Measurements from ENCODE around the gene PTPRC. TPM values are rescaled to one million over a fixed set of nuclear protein-coding genes. Genes with fewer than 3 reads are reported as not detected.

Gene PTPRC
- total RNA-seq, 1 donor from 2014 or later: not detected

DNA sequence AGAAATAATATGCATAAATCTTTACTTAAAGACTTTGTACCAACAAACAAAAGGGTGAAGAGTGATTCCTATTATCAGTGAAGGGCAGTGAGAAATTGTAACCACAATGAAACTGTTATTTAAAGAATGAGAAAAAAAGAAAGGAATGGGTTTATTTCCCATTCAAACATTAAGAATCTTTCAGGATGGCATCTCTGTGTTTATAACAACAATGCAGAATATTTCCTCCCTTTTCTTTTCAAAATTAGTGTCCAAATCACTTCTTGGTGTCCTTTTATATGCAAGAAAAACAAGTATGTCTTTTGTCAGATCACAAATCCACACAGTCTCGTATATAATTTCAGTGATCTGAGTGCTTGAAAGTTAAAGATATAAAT, 61.2 kb downstream of the PTPRC start:
- TF ChIP-seq, protein P1, sequence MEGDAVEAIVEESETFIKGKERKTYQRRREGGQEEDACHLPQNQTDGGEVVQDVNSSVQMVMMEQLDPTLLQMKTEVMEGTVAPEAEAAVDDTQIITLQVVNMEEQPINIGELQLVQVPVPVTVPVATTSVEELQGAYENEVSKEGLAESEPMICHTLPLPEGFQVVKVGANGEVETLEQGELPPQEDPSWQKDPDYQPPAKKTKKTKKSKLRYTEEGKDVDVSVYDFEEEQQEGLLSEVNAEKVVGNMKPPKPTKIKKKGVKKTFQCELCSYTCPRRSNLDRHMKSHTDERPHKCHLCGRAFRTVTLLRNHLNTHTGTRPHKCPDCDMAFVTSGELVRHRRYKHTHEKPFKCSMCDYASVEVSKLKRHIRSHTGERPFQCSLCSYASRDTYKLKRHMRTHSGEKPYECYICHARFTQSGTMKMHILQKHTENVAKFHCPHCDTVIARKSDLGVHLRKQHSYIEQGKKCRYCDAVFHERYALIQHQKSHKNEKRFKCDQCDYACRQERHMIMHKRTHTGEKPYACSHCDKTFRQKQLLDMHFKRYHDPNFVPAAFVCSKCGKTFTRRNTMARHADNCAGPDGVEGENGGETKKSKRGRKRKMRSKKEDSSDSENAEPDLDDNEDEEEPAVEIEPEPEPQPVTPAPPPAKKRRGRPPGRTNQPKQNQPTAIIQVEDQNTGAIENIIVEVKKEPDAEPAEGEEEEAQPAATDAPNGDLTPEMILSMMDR (IDR thresholded peaks at IDR 0.05; ENCODE audit: unreplicated experiment): no peak
- H3K27me3 Mint-ChIP-seq (ENCODE audit: low read depth): peaks cover 2% of the 10 kb centered on the region
- no peak for DNase-seq (ENCODE audit: low spot score in 2 of 2, unreplicated experiment in 2 of 2)
- H3K27ac Mint-ChIP-seq: no peak overlapping the region
- H3K9me3 Mint-ChIP-seq: no peaks in the 10 kb centered on the region
- peaks cover 33% of the 10 kb centered on the region for H3K4me1 Mint-ChIP-seq
- H3K4me3 Mint-ChIP-seq: no peak overlapping the region
- H3K36me3 Mint-ChIP-seq: no peaks in the 10 kb centered on the region

DNA sequence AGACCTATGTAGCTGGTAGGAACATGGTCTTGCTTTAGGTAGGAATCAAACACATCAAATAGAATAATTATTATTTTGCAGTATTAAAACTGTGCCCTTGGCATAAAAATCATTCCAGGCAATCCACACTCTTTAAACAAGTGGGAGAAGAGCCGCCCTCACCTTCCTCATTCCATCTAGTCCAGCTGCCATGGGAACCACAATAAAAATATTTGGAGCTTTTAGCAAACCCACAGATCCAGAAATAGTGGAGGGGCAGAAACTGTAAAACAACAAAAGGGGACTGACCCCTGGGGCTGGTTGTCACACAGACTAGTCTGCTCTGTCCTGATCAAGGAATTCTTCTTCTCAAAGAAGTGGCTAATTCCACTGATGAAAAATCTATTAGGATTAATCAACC, 61.6 kb downstream of the PTPRC start:
- no peak for DNase-seq (ENCODE audit: low spot score in 2 of 2, unreplicated experiment in 2 of 2)
- H3K4me1 Mint-ChIP-seq: peaks cover 37% of the 10 kb centered on the region

DNA sequence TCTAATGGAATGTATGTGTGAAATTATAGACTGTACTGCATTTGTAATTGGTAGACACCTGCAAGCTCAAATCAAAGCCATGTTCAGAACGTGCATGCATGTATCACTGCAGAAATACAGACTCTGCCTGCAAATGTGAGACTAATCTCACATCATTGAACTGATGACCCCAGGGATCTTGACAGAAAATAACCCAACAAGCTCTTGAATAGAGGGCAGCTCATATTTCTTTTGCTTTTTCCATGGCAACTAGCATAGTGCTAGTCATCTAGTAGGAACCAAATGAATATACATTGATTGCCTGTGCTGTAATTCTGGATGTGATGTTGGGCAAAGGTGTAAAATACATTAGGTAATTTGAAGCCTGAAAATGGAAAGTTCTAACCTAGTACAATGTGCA, 62.4 kb downstream of the PTPRC start:
- no peak for DNase-seq (ENCODE audit: low spot score in 2 of 2, unreplicated experiment in 2 of 2)
- H3K4me1 Mint-ChIP-seq: peaks cover 39% of the 10 kb centered on the region
- peaks cover 2% of the 10 kb centered on the region for H3K27me3 Mint-ChIP-seq (ENCODE audit: low read depth)
- H3K27ac Mint-ChIP-seq: no peak overlapping the region
- no peaks in the 10 kb centered on the region for H3K36me3 Mint-ChIP-seq
- TF ChIP-seq, protein P1 (IDR thresholded peaks at IDR 0.05; ENCODE audit: unreplicated experiment): no peak
- H3K4me3 Mint-ChIP-seq: no peak overlapping the region
- H3K9me3 Mint-ChIP-seq: no peaks in the 10 kb centered on the region

More for the DNA sequence above, 61.6 kb downstream of the PTPRC start:
- peaks cover 2% of the 10 kb centered on the region for H3K27me3 Mint-ChIP-seq (ENCODE audit: low read depth)
- no peak overlapping the region for H3K4me3 Mint-ChIP-seq
- H3K36me3 Mint-ChIP-seq: no peaks in the 10 kb centered on the region
- peak overlapping the region; percentile 22 for H3K27ac Mint-ChIP-seq
- H3K9me3 Mint-ChIP-seq: no peaks in the 10 kb centered on the region
- TF ChIP-seq, protein P1 (IDR thresholded peaks at IDR 0.05; ENCODE audit: unreplicated experiment): no peak

DNA sequence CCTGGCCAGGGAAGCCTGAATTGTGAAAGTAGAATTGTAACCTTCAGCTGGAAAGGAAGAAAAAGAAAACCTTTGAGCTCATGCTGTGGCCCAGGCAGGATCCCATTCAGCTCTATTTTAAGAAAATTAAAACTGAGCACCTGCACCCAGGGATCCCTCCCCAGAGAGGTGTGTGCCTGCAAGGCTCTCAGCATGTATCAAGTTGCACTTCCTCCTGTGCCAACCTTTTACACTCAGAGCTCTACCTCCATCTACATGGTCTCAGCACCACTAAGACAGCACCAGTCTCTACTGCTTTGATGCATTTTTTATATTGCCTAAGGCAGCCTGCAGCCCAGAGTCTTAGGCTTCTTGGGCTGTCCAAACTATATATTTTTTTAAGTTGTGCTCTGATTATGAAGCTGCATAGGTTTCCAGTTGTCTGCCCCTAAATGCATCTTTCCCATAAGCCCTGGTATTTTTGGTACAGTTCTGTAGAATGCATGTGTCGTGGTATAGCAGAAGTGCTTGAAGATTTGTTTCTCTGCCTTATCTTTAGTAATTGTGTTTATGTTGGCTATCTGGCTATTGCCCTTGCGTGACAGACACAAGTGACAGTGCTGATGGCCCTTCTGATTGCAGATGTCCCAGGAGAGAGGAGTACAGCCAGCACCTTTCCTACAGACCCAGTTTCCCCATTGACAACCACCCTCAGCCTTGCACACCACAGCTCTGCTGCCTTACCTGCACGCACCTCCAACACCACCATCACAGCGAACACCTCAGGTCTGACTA, 63.1 kb downstream of the PTPRC start:
- TF ChIP-seq, protein P1 (IDR thresholded peaks at IDR 0.05; ENCODE audit: unreplicated experiment): no peak
- H3K36me3 Mint-ChIP-seq: no peaks in the 10 kb centered on the region
- peaks cover 39% of the 10 kb centered on the region for H3K4me1 Mint-ChIP-seq
- H3K4me3 Mint-ChIP-seq: no peak overlapping the region
- H3K27ac Mint-ChIP-seq: no peak overlapping the region
- H3K27me3 Mint-ChIP-seq (ENCODE audit: low read depth): peaks cover 2% of the 10 kb centered on the region
- DNase-seq (ENCODE audit: low spot score in 2 of 2, unreplicated experiment in 2 of 2): no peak
- no peaks in the 10 kb centered on the region for H3K9me3 Mint-ChIP-seq

- TF ChIP-seq, protein P1 (IDR thresholded peaks at IDR 0.05; ENCODE audit: unreplicated experiment): no peak
- H3K27me3 Mint-ChIP-seq (ENCODE audit: low read depth): no peaks in the 10 kb centered on the region
- no peaks in the 10 kb centered on the region for H3K9me3 Mint-ChIP-seq
- no peak overlapping the region for H3K27ac Mint-ChIP-seq
- no peak overlapping the region for H3K4me3 Mint-ChIP-seq
- H3K4me1 Mint-ChIP-seq: peaks cover 13% of the 10 kb centered on the region
- DNase-seq (ENCODE audit: low spot score in 2 of 2, unreplicated experiment in 2 of 2): no peak
- no peaks in the 10 kb centered on the region for H3K36me3 Mint-ChIP-seq
These were observed 70.1 kb downstream of the PTPRC start for GRCh38 chr1:198708761-198709525.
